Activated CD4-positive, alpha-beta T cell treated with anti-CD3 and anti-CD28 coated beads for 48 hours (primary cell): Measurements from ENCODE around the gene APOBEC3A.

Source experiments
- DNase-seq: peaks from one replicate; pipeline ENCODE4 v3.0.0-alpha.2; 2020

Gene APOBEC3A

DNA sequence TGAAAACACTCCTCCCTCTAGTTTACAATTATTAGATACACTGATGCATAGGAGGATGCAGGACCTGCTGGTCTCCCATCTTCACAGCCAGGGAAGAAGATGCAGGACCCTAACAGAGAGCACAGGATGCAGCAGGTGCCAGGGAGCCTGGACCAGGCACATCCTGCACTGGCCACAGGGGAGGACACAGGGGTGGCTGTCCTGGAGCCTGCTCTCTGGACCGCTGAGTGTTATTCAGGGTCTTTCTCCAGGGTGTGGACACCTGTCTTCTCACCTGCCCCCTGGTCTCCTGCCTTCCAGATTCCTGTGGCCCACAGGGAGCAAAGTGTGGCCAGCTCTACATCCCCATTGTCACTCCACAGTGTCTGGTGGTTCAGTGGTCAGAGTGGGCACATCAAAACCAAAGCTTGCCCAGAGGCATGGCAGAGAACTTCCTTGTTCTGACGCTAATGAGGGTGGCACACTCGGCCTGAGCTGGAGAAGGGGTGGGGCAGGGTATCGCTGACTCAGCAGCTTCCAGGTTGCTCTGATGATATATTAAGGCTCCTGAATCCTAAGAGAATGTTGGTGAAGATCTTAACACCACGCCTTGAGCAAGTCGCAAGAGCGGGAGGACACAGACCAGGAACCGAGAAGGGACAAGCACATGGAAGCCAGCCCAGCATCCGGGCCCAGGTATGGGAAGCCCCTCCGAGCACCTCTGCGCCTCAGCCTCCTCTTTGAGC is at the start of gene APOBEC3A:
TSS of gene APOBEC3A (plus strand) at position 564 of the 725 bp plus-strand sequence. CDS start at position 647, 83 bp downstream.
- no peak for DNase-seq

DNA sequence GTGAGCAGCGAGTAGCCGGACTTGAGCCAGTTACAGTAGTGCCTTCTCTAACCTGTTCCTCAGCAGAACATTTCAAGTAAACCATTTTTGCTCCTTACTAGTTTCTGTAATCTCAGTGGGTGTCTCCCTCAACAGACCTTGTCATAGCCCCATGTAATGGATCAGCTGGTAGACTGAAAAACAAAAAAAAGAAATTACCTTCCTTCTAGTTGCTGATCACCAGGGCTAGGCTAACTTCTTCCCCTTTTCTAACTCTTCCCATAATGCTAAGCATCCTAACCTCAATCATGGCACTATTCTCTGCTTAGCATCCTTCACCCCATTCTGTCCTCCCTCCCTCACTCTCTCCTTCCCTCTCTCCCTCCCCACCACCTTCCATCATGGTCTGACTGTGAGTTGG is 49.6 kb upstream of the APOBEC3A start:
- no peak for DNase-seq

DNA sequence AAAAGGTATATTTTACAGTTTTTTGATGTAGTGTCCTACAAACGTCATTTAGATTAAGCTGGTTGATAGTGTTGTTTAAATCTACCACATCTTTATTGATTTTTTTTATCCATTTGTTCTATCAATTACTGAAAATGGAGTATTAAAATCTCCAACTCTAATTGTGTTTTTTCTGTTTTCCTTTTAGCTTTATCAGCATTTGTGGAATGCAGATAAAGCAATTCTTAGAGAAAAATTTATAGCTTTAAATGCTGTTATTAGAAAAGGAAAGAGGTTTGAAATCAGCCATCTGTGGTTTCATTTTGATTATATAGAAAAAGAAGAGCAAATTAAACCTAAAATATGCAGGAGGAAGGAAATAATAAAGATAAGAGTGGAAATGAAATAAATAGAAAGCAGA is 46.0 kb upstream of the APOBEC3A start:
- DNase-seq, result no peak

DNA sequence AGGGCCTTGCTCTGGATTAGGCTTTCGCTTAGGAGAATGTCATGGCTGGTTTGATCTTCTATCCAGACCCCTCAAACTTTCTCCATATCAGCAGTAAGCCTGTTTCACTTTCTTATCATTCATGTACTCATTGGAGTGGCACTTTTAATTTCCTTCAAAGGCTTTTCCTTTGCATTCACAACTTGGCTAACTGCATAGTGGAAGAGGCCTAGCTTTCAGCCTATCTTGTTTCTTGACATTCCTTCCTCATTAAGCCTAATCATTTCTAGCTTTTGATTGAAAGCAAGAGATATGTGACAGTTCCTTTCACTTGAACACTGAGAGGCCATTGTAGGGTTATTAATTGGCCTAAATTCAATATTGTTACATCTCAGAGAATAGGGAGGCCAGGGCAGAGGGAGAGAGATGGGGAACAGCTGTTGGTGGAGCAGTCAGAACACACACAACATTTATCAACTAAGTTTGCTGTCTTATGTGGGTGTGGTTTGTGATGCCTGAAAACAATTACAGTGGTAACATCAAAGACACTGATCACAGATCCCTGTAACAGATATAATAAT is 37.7 kb upstream of the APOBEC3A start:
- no peak for DNase-seq

DNA sequence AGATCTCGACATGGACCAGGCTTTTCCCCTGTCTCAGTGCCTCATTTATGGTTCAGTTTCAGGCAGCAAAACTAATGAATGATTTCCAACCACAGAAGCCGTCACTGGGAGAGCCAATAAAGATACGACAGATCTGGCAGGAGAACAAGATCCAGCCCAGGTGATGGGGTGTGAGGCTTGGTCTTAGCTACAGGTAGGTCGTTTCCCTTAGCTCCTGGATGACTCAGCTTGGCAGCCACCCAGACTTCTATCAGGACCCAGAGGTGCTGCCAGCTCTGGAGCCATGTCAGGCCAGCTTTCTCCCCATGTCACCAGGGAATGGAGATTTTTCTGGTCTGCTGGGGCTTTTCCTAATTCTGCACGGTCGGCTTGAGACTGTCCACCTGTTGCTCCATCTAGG is 36.3 kb upstream of the APOBEC3A start:
- no peak for DNase-seq

DNA sequence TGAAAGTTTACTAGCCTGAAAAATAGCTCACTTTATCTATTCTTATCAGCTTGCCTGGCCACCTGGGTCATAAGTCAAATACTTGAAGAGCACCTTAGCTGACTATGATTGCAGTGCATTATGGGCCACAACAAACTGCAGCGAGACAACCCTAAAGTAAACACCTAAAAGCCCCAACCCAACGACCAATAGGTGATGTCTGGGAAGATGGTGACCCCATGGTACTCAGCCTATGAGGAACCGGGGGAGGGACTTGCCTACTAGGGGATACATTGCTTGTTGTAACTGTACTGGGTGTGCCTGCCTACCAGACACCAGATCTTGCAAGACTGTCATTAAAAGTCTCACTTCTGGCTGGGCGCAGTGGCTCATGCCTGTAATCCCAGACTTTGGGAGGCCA is 35.6 kb upstream of the APOBEC3A start:
- no peak for DNase-seq

DNA sequence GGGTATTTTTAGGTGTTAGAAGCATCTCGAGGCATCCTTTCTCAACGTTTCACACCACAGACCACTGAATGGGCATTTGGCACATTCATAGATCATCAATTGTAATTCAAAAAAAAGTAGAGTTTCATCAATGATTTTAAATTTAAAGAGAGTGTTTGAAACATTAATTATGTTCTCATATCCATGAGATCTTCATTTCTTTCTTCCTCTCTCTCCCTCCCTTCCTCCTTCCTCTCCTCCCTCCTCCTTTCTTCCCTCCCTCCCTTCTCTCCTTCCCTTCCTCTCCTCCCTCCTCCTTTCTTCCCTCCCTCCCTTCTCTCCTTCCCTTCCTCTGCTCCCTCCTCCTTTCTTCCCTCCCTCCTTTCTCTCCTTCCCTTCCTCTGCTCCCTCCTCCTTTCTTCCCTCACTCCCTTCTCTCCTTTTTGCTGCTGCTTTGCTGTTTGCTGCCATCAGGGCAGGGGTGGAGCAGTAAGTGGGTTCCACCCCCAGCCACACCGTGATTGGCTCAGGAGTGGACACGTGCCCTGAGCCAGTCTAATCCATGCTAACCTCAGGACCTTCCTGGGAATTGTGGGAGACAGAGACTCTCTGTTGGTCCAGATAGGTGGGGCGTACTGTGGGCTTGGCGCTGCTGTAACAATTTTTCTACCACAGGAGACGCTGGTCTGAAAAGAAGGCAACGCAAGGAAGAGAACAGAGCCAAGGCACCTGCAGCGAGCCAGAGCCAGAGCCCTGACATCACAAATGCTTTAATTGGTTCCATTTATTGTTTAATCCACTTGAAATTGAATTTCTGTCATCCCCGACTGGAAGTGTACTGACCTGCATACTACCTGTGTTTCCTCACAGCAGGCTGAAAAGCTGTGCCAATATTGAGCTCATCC is 33.7 kb upstream of the APOBEC3A start:
- DNase-seq, result no peak

DNA sequence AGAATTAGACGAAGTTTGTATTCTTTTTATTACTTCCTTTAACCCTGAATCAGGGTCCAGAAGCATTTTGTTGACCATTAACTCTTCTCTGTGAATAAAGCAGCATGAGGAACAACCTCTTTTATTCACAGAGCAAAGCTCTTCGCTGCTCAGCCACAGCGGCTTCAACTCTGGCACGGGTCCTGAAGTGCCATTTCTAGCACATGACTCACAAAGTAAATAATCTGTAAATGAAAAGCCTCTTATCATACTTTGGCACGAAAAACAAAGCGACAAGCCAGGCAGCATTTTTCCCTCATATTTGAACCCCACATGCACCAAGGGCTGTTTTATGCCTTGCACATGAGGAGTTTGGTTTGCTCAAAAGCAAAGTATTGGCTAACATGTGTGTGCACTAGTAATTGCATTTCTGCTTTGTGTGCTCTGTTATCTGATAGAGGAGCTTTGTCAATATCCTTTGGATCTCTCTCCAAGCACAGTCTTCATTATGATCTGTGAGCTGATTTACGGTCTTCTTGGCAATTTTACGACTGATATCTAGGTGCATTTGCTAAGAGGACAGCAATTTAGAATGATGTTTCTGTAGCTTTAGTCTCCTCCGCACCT is 33.0 kb upstream of the APOBEC3A start:
- no peak for DNase-seq

DNA sequence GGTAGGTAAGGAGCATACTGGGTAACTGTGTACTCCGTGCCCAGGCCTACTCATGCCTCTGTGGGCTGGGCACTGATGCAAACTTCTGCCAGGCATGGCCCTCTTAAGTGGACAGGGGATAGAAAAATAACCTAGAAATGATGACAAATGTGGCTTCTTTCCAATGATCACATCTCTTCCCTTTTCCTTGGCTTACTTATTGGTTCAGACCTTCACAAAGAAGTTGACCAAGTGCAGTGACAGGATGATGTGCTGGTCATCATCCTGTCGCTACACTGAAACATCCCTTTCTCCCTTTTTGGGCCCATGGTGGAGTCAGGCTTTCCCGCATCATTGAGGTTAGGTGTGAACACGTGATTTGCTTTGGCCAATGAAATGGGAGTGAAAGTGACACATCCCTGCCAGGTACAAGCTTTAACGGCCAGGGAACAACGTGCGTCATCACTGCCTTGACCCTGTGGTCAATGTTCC is 31.8 kb upstream of the APOBEC3A start:
- no peak for DNase-seq

DNA sequence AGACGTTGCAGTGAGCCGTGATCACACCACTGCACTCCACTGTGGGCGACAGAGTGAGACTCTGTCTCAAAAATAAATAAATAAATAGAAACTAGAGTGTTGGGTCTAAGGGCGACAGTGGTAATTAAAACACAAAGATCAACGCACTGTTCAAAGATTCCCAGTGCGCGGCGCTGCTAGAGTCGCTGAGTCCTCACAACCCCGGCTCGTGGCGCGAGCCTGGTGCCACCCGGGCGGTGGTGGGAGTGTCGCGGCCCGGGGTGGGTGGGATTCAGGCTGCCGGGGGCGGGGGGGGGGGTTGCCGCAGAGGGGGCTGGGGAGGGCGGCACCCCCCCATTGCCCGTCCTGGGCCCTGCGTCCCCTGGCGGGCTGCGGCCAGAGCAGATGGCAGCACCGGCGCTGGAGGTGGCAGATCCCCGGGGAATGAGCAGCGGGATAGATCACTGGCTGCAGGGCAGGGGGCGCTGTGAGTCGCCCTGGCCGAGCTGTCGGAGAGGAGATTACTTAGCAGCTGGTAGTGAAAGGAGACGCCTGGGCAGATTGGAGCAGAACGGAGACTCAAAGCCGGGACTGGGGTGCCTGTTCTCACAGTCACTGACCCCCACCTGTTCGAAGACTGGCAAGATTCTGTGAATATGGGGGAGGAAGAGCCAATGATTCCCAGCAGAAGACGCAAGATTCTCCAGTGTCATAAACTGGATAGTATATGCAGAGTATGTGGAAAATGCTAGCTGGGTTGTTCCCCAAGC is 30.2 kb upstream of the APOBEC3A start:
- peak; percentile 76 for DNase-seq

DNA sequence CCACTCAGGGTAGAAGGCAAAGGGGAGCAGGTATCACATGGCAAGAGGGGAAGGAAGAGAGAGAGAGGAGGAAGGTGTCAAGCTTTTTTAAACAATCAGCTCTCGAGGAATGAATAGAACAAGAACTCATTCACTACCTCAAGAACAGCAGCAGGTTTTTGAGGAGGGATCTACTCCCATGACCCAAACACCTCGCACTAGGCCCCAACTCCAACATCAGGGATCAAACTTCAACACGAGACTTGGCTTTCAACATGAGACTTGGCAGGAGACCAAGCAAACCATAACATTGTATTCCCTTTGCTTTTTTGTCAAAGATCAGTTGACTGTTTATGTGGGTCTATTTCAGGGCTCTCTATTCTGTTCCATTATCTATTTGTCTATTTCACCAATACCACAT is 26.9 kb upstream of the APOBEC3A start:
- no peak for DNase-seq

DNA sequence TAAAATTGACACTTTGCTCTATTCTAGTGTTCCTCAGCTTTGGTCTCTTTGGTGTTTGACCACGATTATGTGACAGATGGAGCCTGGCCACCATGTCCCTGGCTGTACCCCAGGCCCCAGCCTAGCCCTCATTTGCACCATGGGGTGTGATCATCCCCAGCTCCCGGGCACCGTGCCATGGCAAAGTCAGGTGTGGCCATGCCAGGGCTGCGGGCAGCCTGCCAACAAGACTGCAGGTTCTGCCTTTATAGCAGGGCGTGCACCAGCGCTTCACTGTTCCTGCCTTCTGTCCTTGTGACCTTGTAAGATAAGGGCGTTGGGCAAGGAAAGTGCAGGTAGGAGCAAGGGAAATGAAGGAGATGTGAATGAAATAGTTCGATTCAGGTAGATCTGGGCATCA is 22.4 kb upstream of the APOBEC3A start:
- no peak for DNase-seq

DNA sequence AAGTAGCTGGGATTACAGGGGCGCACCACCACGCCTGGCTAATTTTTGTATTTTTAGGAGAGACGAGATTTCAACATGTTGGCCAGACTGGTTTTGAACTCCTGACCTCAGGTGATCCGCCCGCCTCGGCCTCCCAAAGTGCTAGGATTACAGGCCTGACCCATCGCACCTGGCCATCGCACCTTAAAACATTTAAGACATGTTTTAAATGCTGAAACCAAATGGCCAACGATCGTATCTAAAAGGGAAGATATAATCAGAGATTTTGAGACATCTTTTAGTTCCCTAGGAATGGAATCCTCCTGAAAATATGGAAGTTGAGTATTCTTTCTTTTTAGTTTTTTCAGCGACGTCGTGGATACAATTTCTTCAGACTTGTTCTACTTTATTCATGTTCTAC is 21.8 kb upstream of the APOBEC3A start:
- no peak for DNase-seq

DNA sequence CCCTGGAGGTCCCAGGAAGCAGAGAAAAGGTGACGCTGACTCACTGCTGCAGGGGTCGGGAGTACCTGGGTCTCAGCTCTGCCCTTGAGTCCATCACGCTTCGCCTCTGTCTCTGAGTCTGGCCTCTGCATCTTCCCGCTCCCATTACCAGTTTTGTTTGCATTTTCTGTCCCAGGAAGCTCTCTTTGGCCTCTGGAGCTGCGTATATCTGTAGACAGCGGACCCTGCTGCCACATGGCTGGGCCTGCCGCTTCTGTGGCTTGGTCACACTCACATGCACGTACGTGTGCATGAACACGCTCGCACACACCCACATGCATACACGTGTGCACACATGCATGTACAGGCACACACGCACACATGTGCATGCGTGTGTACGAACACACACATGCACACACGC is 20.8 kb upstream of the APOBEC3A start:
- no peak for DNase-seq

DNA sequence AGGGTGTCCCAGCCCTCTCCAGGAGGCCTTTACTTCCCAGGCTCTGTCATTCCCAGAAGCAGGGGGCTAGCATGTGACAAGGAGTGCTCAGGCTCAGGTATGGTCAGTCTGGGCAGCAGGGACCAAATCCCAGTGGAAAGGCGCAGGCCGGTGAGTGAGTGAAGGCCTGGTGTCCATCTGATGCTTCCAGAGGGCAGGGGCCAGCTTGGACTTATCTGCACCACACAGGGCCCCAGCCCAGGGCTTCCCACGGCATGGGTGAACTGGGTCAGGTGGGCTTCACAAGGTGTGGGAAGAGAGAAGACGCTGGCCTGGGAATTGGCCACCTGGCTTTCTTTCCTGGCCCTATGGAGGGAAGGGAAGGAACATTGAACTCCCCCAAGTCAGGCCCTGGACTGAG is 20.4 kb upstream of the APOBEC3A start:
- no peak for DNase-seq

DNA sequence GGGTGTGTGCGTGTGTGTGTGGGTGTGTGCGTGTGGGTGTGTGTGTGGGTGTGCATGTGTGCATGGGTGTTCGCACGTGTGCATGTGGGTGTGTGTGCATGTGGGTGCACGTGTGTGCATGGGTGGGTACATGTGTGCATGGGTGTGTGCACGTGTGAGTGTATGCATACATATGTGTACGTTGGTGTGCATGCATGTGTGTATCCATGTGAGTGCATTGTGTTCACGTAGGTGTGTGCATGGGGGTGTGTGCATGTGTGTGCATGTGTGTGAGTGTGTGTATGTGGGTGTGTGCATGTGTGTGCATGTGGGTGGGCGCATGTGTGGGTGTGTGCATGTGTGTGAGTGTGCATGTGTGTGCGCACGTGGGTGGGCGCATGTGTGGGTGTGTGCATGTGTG is 19.9 kb upstream of the APOBEC3A start:
- DNase-seq, result no peak

DNA sequence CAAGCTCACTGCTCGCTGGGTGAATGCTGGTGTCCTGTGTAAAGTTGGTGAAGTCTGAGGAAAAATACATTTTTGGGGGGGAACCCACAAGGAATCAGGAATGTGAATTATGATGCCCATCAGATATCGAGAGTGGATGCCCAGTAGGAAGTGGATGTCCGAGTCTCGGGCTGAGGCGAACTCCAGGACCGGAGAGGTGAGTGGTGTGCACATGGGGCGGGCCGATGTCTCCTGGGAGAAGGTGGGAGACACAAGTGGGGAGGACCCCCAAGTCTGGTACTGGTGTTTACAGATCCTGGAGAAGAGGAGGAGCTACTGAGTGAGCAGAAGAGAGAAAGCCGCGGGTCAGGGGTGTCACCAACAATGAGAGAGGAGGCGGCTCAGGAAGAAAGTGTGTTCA is 19.2 kb upstream of the APOBEC3A start:
- DNase-seq, result no peak

DNA sequence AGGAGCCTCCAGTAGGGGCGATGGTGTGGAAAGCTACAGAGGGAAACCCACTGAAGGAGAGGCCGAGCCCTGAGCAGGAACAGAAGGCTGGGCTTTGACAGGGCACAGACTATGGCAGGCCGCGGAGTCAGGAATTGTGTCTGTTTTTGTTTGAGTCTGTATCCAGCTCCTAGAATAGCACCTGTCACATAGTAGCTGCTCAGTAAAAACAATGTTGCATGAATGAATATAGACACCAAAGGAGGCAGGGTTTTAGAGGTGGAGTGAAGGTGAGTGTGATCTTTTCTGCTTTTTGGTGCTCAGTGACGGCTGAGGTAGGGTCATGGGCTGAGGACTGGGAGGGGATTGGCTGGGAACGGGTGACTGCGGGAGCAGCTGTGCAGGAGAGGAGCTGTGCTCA is 18.5 kb upstream of the APOBEC3A start:
- no peak for DNase-seq

DNA sequence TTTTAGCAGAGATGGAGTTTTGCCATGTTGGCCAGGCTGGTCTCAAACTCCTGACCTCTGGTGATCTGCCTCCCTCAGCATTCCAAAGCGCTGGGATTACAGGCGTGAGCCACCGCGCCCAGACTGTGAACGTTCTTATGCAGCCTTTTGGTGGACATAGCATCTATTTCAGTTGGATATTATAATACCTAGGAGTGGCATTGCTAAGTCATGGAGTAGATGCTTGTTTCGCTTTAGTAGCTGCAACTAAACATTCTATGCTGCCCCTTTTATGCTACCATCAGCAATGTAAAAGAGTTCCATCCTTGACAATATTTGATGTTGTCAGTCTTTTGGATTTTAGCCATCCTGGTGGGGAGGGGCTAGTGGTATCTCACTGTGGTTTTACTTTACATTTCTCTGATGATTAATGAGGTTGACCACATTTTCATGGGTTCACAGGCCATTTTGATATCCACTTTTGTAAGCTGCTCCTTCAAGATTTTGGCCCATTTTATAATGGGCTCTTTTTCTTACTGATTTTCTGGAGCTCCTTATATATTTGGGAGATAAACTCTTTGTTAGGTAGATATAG is 16.5 kb upstream of the APOBEC3A start:
- peak; percentile 44 for DNase-seq

DNA sequence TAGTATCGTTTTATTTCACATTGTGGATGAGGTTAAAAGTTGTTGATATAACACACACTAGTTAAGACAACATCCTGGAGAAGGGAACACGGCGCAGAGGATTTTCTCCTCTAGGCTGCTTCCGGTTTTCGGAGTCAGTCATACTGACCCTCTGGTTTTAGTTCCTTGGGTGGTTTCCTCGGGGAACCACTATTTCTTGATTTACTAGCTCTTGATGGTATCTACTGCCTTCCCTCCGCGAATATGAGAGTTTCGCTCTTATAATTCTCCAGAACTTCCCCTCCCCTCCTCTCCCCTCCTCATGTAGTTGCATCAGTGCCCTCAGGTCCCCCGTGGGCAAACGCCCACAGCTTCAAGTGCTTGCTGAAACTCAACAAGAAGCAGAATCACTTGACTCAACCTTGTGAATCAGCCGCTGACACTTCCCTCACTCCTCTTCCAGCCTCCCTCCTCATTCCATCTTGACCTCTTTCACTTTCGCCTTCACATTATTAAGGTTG is 15.9 kb upstream of the APOBEC3A start:
- peak; percentile 86 for DNase-seq

DNA sequence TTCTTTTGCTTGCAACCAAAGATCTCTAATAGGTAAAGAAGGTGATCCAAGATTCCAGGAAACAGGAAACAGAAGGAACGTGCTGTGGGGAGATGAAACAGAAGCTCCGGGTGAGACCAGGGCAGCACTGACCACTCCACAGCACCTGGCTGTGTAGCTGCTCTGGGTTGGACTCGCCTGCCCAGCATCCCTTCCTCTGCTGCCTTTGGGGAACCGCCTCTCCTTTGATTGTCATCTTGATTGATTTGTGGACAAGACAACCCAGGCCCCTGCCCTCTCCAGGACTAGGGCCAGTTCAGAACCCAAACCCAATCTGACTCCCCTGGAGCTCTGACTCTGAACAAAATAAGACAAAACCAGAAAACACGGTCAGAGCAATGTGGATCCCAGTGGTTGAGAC is 14.7 kb upstream of the APOBEC3A start:
- no peak for DNase-seq

DNA sequence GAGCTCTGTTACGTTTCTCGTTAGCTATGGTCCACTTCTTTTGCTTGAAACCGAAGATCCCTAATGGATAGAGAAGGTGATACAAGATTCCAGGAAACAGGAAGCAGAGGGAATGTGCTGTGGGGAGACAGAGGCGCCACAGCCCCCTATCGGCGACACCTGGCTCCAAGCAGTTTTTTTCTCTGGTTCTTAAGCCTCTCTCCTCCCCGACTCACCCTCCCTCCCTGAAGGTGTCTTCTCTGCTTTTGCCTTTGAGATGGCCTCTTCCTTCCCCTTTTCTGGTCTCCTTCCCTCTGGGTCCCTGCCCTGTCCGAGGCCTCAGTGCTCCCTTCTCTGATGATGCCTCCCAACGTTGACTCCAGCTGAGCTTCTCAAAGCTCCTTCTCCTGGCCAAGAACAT is 14.2 kb upstream of the APOBEC3A start:
- DNase-seq, result no peak
